HepG2 (cell line): ENCODE measurements around the gene RIF1. TPM values are rescaled to one million over a fixed set of nuclear protein-coding genes. Genes with fewer than 3 reads are reported as not detected.

Source experiments
- KLF16 ChIP-seq, 2 experiments: sonication (generic) in 1 of 2; formaldehyde crosslinking in 1 of 2; IDR thresholded peaks; 2 replicates each; pipeline versions ENCODE4 v1.6.1 to v1.8.0; 2016 to 2023; ENCODE audit warnings: missing genetic modification reagents in 2 of 2, missing compliant biosample characterization in 1 of 2
- SIX1 ChIP-seq: sonication (generic); formaldehyde crosslinking; IDR thresholded peaks from 2 replicates; pipeline ENCODE4 v1.4.0; 2020; ENCODE audit warnings: missing genetic modification reagents, borderline replicate concordance
- SMAD3 ChIP-seq: sonication (generic); formaldehyde crosslinking; IDR thresholded peaks from 2 replicates; pipeline ENCODE4 v1.4.0; 2020; ENCODE audit warnings: missing genetic modification reagents
- U2AF1 ChIP-seq: fragments of 200-400 bp; formaldehyde crosslinking; optimal IDR thresholded peaks from 2 replicates; pipeline ENCODE3; 2017; ENCODE audit warnings: mild to moderate bottlenecking, low read depth, low read length
- ZNF207 ChIP-seq: fragments of 450-650 bp; IDR thresholded peaks from 2 replicates; pipeline ENCODE4 v1.6.1; 2016; ENCODE audit warnings: antibody characterized with exemption, borderline replicate concordance
- ZNF234 ChIP-seq: sonication (generic); formaldehyde crosslinking; conservative IDR thresholded peaks from 2 replicates; pipeline ENCODE4 v1.5.1; 2020; ENCODE audit warnings: mild to moderate bottlenecking, missing genetic modification reagents
- ZNF274 ChIP-seq: sonication (generic); formaldehyde crosslinking; IDR thresholded peaks from 2 replicates; pipeline ENCODE4 v1.5.1; 2020; ENCODE audit warnings: mild to moderate bottlenecking, missing genetic modification reagents
- ZNF33B ChIP-seq: sonication (generic); formaldehyde crosslinking; IDR thresholded peaks from 2 replicates; pipeline ENCODE4 v1.5.1; 2020; ENCODE audit warnings: mild to moderate bottlenecking, missing genetic modification reagents
- ZNF614 ChIP-seq: IDR thresholded peaks from 2 replicates; pipeline ENCODE4 v1.6.1; 2018; ENCODE audit warnings: missing biosample characterization, missing genetic modification reagents, inconsistent platforms, borderline replicate concordance
- ZNF816 ChIP-seq: sonication (generic); formaldehyde crosslinking; IDR thresholded peaks from 2 replicates; pipeline ENCODE4 v1.8.0; 2022; ENCODE audit warnings: missing genetic modification reagents, mild to moderate bottlenecking, borderline replicate concordance
- polyA plus RNA-seq, 8 experiments: library from polyadenylated mRNA; depleted of rRNA in 3 of 8; stranded (reverse) in 7 of 8; unstranded in 1 of 8; fragments of >200 nt; fragmentation: Illumina TruSeq in 4 of 8; extraction: Trizol in 4 of 8; gene quantifications; 2 replicates each; pipeline versions ENCODE4 v1.2.1 to v1.2.3, GENCODE V29; 2011 to 2016; ENCODE audit warnings: low read depth in 4 of 8, missing spikeins in 1 of 8, mixed read lengths in 1 of 8; ENCODE audit not compliant: insufficient read depth in 1 of 8
- total RNA-seq, 5 experiments: library from RNA; depleted of rRNA; stranded (reverse); fragments of >200 nt; fragmentation: Illumina TruSeq; extraction: Trizol; gene quantifications; 2 replicates each; pipeline ENCODE4 v1.2.3, GENCODE V29; 2016; ENCODE audit warnings: low read depth in 1 of 5
- TF ChIP-seq, protein P1 (sequence below): IDR thresholded peaks from 2 replicates; pipeline ENCODE4 v1.6.1; 2012; ENCODE audit warnings: inconsistent platforms
- TF ChIP-seq, protein P2 (sequence below): conservative IDR thresholded peaks from 2 replicates; pipeline ENCODE4 v1.6.1; 2018; ENCODE audit warnings: missing genetic modification reagents
- TF ChIP-seq, protein P3 (sequence below): sonication (generic); formaldehyde crosslinking; IDR thresholded peaks from 2 replicates; pipeline ENCODE4 v1.4.0; 2020; ENCODE audit warnings: missing genetic modification reagents
- TF ChIP-seq, protein P4 (sequence below): sonication (generic); formaldehyde crosslinking; IDR thresholded peaks from 2 replicates; pipeline ENCODE4 v1.4.0; 2020; ENCODE audit warnings: mild to moderate bottlenecking, missing genetic modification reagents
- TF ChIP-seq, protein P5 (sequence below): sonication (generic); formaldehyde crosslinking; IDR thresholded peaks from 2 replicates; pipeline ENCODE4 v1.5.1; 2020; ENCODE audit warnings: mild to moderate bottlenecking, moderate library complexity, missing genetic modification reagents
- TF ChIP-seq, protein P6 (sequence below): sonication (generic); formaldehyde crosslinking; IDR thresholded peaks from 2 replicates; pipeline ENCODE4 v1.4.0; 2020; ENCODE audit warnings: missing genetic modification reagents
- TF ChIP-seq, protein P7 (sequence below): sonication (generic); formaldehyde crosslinking; IDR thresholded peaks from 2 replicates; pipeline ENCODE4 v1.4.0; 2020; ENCODE audit warnings: missing genetic modification reagents, borderline replicate concordance

RIF1 gene
- total and polyA plus RNA-seq, 2 of the 13 experiments (the other 11 are each of a cell fraction or from before 2014, with no cell fraction given): 12.1 to 73.6 TPM

DNA sequence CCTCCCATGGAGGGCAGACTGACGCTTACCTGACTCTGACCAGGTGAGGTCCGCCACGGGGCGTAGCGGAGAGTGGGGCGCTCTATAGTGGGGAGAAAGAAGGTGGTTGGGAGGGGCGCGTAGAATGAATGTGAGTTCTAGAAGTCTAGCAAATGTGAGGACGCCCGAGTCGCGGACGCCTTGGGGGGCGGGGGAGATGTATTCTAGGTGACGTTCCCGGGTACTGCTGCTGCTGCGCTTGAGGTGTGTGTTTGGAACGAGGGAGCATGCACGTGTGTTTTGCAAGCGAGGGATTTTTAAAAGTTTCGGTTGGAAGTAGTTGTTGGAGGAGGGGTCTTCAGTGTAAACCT is 758 bp downstream of the RIF1 start (continued):
- TF ChIP-seq SMAD3 (0 out of 2 replicates have a peak, but pooled peaks have one; percentile 40), ZNF274 (CRISPR knock-in tag) (0 out of 2 replicates have a peak, but pooled peaks have one; percentile 4), ZNF234 (CRISPR knock-in tag) (0 out of 2 replicates have a peak, but pooled peaks have one; percentile 55), ZNF816 (CRISPR knock-in tag) (no peak), U2AF1 (peak; percentile 53), ZNF614 (0 out of 2 replicates have a peak, but pooled peaks have one; percentile 36), KLF16 (CRISPR knock-in tag; IDR thresholded peaks at IDR 0.05) (0 out of 4 replicates have a peak, but pooled peaks of 1 of the 2 experiments have one; percentile 7), ZNF207 (no peak), ZNF33B (CRISPR knock-in tag) (no peak; the same call in 1 of the 2 replicates), SIX1 (0 out of 2 replicates have a peak, but pooled peaks have one; percentile 13)
- TF ChIP-seq, protein P1, sequence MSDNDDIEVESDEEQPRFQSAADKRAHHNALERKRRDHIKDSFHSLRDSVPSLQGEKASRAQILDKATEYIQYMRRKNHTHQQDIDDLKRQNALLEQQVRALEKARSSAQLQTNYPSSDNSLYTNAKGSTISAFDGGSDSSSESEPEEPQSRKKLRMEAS: peak; percentile 69; the same call in 1 of the 2 replicates
- TF ChIP-seq, protein P2, sequence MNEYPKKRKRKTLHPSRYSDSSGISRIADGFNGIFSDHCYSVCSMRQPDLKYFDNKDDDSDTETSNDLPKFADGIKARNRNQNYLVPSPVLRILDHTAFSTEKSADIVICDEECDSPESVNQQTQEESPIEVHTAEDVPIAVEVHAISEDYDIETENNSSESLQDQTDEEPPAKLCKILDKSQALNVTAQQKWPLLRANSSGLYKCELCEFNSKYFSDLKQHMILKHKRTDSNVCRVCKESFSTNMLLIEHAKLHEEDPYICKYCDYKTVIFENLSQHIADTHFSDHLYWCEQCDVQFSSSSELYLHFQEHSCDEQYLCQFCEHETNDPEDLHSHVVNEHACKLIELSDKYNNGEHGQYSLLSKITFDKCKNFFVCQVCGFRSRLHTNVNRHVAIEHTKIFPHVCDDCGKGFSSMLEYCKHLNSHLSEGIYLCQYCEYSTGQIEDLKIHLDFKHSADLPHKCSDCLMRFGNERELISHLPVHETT: no peak; the same call in 1 of the 2 replicates
- TF ChIP-seq, protein P3, sequence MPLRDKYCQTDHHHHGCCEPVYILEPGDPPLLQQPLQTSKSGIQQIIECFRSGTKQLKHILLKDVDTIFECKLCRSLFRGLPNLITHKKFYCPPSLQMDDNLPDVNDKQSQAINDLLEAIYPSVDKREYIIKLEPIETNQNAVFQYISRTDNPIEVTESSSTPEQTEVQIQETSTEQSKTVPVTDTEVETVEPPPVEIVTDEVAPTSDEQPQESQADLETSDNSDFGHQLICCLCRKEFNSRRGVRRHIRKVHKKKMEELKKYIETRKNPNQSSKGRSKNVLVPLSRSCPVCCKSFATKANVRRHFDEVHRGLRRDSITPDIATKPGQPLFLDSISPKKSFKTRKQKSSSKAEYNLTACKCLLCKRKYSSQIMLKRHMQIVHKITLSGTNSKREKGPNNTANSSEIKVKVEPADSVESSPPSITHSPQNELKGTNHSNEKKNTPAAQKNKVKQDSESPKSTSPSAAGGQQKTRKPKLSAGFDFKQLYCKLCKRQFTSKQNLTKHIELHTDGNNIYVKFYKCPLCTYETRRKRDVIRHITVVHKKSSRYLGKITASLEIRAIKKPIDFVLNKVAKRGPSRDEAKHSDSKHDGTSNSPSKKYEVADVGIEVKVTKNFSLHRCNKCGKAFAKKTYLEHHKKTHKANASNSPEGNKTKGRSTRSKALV (CRISPR knock-in tag): no peak; the same call in 1 of the 2 replicates
- TF ChIP-seq, protein P4, sequence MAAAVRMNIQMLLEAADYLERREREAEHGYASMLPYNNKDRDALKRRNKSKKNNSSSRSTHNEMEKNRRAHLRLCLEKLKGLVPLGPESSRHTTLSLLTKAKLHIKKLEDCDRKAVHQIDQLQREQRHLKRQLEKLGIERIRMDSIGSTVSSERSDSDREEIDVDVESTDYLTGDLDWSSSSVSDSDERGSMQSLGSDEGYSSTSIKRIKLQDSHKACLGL (CRISPR knock-in tag): peak; percentile 3; the same call in 1 of the 2 replicates
- TF ChIP-seq, protein P5, sequence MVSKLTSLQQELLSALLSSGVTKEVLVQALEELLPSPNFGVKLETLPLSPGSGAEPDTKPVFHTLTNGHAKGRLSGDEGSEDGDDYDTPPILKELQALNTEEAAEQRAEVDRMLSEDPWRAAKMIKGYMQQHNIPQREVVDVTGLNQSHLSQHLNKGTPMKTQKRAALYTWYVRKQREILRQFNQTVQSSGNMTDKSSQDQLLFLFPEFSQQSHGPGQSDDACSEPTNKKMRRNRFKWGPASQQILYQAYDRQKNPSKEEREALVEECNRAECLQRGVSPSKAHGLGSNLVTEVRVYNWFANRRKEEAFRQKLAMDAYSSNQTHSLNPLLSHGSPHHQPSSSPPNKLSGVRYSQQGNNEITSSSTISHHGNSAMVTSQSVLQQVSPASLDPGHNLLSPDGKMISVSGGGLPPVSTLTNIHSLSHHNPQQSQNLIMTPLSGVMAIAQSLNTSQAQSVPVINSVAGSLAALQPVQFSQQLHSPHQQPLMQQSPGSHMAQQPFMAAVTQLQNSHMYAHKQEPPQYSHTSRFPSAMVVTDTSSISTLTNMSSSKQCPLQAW: peak; percentile 6; the same call in 1 of the 2 replicates
- TF ChIP-seq, protein P6, sequence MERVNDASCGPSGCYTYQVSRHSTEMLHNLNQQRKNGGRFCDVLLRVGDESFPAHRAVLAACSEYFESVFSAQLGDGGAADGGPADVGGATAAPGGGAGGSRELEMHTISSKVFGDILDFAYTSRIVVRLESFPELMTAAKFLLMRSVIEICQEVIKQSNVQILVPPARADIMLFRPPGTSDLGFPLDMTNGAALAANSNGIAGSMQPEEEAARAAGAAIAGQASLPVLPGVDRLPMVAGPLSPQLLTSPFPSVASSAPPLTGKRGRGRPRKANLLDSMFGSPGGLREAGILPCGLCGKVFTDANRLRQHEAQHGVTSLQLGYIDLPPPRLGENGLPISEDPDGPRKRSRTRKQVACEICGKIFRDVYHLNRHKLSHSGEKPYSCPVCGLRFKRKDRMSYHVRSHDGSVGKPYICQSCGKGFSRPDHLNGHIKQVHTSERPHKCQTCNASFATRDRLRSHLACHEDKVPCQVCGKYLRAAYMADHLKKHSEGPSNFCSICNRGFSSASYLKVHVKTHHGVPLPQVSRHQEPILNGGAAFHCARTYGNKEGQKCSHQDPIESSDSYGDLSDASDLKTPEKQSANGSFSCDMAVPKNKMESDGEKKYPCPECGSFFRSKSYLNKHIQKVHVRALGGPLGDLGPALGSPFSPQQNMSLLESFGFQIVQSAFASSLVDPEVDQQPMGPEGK: peak; percentile 77
- TF ChIP-seq, protein P7, sequence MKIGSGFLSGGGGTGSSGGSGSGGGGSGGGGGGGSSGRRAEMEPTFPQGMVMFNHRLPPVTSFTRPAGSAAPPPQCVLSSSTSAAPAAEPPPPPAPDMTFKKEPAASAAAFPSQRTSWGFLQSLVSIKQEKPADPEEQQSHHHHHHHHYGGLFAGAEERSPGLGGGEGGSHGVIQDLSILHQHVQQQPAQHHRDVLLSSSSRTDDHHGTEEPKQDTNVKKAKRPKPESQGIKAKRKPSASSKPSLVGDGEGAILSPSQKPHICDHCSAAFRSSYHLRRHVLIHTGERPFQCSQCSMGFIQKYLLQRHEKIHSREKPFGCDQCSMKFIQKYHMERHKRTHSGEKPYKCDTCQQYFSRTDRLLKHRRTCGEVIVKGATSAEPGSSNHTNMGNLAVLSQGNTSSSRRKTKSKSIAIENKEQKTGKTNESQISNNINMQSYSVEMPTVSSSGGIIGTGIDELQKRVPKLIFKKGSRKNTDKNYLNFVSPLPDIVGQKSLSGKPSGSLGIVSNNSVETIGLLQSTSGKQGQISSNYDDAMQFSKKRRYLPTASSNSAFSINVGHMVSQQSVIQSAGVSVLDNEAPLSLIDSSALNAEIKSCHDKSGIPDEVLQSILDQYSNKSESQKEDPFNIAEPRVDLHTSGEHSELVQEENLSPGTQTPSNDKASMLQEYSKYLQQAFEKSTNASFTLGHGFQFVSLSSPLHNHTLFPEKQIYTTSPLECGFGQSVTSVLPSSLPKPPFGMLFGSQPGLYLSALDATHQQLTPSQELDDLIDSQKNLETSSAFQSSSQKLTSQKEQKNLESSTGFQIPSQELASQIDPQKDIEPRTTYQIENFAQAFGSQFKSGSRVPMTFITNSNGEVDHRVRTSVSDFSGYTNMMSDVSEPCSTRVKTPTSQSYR: 0 out of 2 replicates have a peak, but pooled peaks have one; percentile 18
